Measurements from ENCODE around the gene OR2A25.

DNA sequence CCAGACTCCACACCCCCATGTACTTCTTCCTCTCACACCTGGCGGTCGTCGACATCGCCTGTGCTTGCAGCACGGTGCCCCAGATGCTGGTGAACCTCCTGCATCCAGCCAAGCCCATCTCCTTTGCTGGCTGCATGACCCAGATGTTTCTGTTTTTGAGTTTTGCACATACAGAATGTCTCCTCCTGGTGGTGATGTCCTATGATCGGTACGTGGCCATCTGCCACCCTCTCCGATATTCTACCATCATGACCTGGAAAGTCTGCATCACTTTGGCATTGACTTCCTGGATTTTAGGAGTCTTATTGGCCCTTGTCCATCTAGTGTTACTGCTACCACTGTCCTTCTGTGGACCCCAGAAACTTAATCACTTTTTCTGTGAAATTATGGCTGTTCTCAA, 4.8 kb downstream of the OR2A25 start:
- no peak for TF ChIP-seq CTCF (conservative IDR thresholded peaks at IDR 0.05 in 1 of 2, IDR thresholded peaks at IDR 0.05 in 1 of 2; ENCODE audit: low read depth in 1 of 2, low read length in 2 of 2)
- no peak for TF ChIP-seq EZH2 (IDR thresholded peaks at IDR 0.05; ENCODE audit: low read length, missing control alignments)

Data from fibroblast of lung (primary cell).